GM03348 (cell line): ENCODE results near the gene SOAT2.
A peak's percentile ranks its signal among the peaks of the same experiment; 100 is the strongest.
"Not testable (repeated sequence)": the region's sequence is repeated elsewhere in the genome, so short reads cannot be mapped to it uniquely, and the experiment has no call there.

Source experiments
- DNase-seq: peaks from one replicate; pipeline ENCODE4 v3.0.0; 2012; ENCODE audit warnings: low spot score

The SOAT2 gene

GRCh38 chr12:53086361-53086760, 16.9 kb upstream of the SOAT2 start:
- no peak for DNase-seq

- no peak for DNase-seq
Observed at GRCh38 chr12:53090105-53090504, 13.2 kb upstream of the SOAT2 start.

DNA sequence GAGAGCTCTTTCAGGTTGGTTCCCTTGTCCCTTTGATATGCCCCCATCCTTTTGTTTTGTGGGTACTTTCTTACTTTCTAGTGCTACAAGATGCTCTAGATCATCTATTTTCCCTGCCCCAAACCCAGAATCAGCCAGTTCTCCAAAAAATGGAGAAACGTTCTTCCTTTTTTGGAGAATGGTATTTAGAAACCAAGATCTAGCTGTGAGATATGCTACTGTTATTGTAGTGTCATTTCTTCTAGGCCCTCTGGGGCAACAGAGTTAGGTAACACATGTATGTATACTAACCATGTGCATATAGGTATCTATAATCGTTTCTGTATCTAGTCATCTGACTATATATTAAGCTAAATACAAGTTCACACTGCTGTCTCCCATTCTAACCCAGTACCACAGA, 12.7 kb upstream of the SOAT2 start:
- no peak for DNase-seq

DNA sequence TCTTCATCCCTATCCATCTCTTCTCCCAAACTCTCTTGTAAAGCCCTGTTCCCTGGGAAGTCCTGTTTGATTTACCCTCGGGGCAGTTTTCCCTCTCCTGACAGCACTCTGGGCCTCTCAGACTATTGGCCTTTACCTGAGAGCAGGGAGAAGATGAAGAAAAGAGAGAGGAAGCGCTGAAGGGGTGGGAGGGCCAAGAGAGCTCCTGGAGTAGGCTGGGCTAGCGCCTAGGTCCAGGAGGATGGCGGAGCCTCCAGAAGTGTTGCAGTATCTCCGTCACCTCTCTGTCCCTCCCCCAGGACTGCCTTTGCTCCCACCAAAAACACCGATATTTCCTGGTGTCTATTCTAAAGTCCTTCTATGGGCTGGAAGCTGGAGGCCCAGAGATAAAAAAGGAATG, 11.5 kb upstream of the SOAT2 start:
- no peak for DNase-seq

- DNase-seq = no peak
Observed at GRCh38 chr12:53093777-53094393, 9.4 kb upstream of the SOAT2 start.

GRCh38 chr12:53094394-53094787, 8.9 kb upstream of the SOAT2 start:
- no peak for DNase-seq

- DNase-seq = not testable (repeated sequence)
Observed at GRCh38 chr12:53094796-53095595, 8.3 kb upstream of the SOAT2 start.

GRCh38 chr12:53095596-53095895, 7.7 kb upstream of the SOAT2 start:
- not testable (repeated sequence) for DNase-seq

GRCh38 chr12:53096089-53096741, 7.1 kb upstream of the SOAT2 start:
- DNase-seq = peak; percentile 91

GRCh38 chr12:53096759-53097158, 6.5 kb upstream of the SOAT2 start:
- DNase-seq = no peak

DNA sequence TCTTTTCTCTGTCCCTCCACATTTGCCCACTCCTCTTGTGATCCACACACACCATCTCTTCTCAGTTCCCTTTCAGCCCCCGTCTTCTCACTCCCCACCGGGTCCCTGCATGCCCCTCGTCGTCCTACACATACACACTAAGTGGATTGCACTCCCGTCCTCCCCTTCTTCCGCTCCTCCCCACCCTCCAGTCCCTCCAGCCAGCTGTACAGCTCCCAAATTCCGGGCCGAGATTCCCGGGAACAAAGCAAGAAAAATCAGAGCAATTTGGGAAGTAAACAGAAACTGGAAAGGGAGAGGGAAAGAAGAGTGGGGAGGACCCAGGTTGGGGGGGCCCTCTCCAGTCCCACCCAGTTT, 6.1 kb upstream of the SOAT2 start:
- DNase-seq = peak; percentile 69

GRCh38 chr12:53097564-53098353, 5.5 kb upstream of the SOAT2 start, which contains the start of gene IGFBP6:
Gene IGFBP6, plus strand, starts transcription at chr12:53097667. Its CDS starts 51 bp downstream, at chr12:53097718.
- DNase-seq = peak; percentile 80

GRCh38 chr12:53098354-53098981, 4.8 kb upstream of the SOAT2 start:
- peak; percentile 87 for DNase-seq

GRCh38 chr12:53099071-53099882, 4.0 kb upstream of the SOAT2 start:
- DNase-seq = peak; percentile 96

DNA sequence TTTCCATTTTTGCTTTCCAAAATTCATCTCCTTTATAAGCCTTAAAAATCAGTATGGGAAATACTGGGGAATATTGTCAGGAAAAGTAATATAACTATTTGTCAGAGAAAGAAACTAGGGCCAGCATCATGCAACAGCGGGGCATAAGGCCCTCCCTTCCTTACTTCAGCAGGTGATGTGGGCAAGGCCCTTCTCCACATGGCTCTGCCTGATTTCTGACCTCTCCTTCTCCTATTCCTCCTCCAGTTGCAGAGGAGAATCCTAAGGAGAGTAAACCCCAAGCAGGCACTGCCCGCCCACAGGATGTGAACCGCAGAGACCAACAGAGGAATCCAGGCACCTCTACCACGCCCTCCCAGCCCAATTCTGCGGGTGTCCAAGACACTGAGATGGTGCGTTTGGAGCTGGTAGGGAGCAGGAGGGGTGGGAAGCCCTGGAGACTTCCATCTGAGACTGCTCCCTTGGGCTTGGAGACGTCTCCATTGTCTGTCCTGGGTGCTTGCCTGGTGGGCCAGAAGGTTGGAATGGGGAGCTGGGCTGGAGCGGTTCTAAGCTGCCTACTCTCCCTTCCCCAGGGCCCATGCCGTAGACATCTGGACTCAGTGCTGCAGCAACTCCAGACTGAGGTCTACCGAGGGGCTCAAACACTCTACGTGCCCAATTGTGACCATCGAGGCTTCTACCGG, 2.7 kb upstream of the SOAT2 start:
- DNase-seq = no peak

- no peak for DNase-seq
Observed at GRCh38 chr12:53101266-53101665, 2.0 kb upstream of the SOAT2 start.

DNA sequence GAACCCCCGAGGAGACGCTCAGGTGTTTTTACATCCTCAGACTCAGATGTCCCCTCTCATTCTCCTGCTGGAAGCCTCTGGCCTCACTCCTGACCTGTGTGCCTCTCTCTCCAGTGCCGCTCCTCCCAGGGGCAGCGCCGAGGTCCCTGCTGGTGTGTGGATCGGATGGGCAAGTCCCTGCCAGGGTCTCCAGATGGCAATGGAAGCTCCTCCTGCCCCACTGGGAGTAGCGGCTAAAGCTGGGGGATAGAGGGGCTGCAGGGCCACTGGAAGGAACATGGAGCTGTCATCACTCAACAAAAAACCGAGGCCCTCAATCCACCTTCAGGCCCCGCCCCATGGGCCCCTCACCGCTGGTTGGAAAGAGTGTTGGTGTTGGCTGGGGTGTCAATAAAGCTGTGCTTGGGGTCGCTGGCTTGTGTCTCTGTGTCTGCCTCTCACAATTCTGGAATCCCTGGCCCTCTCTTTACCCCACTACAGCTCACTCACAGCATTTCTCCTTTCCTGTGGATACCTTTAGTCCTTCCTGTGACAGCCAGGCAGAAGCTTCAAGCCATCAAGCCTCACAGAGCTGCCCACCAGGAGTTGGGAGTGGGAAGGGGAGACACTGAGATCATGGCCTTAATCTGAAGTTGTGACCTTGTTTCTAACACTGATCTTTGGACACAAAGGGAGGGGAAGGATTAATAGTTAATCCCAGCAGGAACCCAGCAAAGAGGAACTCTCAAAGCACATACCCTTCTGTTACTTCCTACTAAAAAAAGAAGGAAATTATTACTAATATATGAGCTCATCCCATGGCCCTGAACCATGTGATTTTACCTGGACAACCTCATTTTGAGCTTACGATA, 1.1 kb upstream of the SOAT2 start:
- DNase-seq = no peak

DNA sequence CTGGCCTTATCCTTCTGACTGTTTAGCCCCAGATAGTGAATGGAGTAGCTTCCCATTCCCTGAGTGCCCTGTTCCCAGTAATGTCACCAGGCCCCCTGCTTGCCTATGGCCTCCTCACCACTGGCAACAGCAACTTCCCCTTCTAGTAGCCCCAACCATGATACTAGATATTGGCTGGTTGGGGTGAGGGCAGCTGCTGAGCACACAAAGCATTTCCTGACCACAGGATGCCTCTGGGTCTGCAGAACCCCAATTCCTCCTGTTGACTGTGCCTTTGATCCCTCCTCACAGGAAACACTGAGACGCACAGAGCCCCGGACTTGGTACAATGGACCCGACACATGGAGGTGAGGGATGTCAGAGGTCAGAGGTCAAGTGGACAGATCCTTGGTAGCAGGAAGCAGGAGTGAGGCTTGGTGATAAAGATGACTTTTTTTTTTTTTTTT, 597 bp downstream of the SOAT2 start:
- DNase-seq = no peak

GRCh38 chr12:53105256-53105655, 2.0 kb downstream of the SOAT2 start:
- DNase-seq = no peak
